Panc1 (cell line): ENCODE results near the gene TRAPPC6A.

Experiments used
- CTCF ChIP-seq: fragments of 450-650 bp; IDR thresholded peaks from 2 replicates; pipeline ENCODE4 v1.5.1; 2017; ENCODE audit warnings: mild to moderate bottlenecking
- SIN3A ChIP-seq: IDR thresholded peaks from 2 replicates; pipeline ENCODE4 v1.6.1; 2012; ENCODE audit warnings: low read depth, mild to moderate bottlenecking, low read length, moderate library complexity, borderline replicate concordance; ENCODE audit not compliant: insufficient read depth

DNA sequence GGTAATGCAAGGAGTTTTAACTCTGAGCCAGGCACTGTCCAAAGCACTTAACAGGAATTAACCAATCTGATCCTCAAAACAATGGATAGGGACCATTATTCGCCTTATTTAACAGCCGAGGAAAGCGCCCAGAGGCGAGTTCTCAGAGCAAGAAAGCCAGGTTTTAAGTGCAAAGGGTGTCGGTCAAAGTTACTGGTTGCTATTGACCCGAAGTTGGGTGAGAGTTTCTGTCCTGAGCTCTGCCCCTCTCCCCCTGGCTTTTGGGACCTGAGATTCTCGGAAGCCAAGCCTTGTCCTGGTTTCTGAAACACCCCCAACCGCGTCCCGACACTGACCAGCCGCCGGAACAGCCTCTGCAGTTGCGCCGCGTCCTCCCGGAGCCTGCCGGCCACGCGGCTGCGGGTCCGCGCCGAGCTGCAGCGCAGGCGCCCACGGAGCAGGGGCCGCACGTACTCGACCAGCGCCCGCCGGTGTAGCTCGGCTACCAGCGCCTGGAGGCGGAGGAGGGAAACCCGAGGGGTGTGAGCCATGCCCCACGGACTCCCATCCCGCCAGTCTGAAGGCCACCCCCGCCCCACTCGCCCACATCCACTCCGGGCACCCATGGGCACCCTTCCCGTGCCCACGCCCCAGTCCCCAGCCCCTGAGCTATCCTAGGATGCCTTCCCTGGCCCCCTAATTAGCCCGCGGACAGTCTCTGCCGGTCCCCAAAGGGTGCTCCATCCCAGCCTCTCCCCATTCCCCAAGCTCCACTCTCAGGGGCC lies 39.3 kb upstream of the TRAPPC6A start:
- no peak for TF ChIP-seq CTCF
- TF ChIP-seq SIN3A = no peak
